ENCODE measurements around the gene NFKBIB. TPM values are rescaled to one million over a fixed set of nuclear protein-coding genes. Genes with fewer than 3 reads are reported as not detected.

NFKBIB gene
- total RNA-seq, 2 donors from 2014 or later: 25.3 to 28.4 TPM

DNA sequence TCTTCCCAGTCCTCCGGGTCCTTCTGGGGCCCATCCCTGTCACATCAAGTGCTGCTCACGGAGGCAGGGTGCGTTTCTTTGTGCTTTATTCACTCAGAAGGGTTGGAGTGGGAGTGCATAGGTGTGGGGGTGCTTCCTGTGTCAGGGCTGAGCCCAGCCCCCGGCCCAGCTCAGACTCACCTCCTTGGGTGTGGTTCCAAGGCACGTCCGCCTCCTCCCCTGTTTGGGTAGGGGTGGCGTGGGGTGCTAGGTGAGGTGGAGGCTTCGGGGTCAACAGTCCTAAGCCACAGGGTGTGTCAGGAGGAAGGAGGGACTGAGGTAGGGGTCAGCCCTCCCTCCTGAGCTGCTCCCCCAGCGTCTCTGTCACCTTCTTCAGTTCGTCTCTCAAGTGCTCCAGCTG is 9.1 kb downstream of the NFKBIB start:
- DNase-seq (ENCODE audit: low spot score) (no peak), ATAC-seq (ENCODE audit: insufficient number of reproducible peaks, low FRiP score, low read depth) (no peak)
- Histone ChIP-seq H3K4me3 (no peak overlapping the region), H3K27me3 (replicated peaks; ENCODE audit: insufficient read depth) (no peaks in the 10 kb centered on the region), H3K9me3 (no peaks in the 10 kb centered on the region), H3K4me1 (ENCODE audit: control insufficient read depth in 1 of 2, low read depth in 2 of 2) (no peaks in the 10 kb centered on the region), H3K36me3 (peaks cover 29% of the 10 kb centered on the region), H3K27ac (no peak overlapping the region)
- TF ChIP-seq, protein P1, sequence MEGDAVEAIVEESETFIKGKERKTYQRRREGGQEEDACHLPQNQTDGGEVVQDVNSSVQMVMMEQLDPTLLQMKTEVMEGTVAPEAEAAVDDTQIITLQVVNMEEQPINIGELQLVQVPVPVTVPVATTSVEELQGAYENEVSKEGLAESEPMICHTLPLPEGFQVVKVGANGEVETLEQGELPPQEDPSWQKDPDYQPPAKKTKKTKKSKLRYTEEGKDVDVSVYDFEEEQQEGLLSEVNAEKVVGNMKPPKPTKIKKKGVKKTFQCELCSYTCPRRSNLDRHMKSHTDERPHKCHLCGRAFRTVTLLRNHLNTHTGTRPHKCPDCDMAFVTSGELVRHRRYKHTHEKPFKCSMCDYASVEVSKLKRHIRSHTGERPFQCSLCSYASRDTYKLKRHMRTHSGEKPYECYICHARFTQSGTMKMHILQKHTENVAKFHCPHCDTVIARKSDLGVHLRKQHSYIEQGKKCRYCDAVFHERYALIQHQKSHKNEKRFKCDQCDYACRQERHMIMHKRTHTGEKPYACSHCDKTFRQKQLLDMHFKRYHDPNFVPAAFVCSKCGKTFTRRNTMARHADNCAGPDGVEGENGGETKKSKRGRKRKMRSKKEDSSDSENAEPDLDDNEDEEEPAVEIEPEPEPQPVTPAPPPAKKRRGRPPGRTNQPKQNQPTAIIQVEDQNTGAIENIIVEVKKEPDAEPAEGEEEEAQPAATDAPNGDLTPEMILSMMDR (IDR thresholded peaks at IDR 0.05): no peak

DNA sequence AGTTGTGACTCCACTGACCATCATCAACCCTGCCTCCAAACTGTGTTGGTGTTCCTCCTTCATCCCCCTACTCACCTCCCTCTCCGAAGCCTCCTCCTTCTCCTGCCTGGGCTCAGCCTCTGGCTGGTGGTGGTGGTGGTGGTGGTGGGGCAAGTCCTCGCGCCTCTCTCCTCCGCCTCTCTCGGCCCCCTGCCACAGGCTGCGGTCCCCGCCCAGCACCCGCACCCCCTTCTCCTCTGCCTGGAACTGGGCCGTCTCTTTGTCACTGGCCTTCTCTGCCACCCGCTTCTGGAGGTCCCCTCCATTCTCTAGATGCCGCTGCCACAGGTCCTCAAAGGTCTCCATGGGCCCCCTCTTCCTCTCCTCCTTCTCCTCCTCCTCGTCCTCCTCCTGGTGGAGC is 10.7 kb downstream of the NFKBIB start:
- TF ChIP-seq, protein P1 (IDR thresholded peaks at IDR 0.05): no peak
- ATAC-seq (ENCODE audit: insufficient number of reproducible peaks, low FRiP score, low read depth): no peak
- Histone ChIP-seq H3K9me3 (no peaks in the 10 kb centered on the region), H3K4me1 (ENCODE audit: control insufficient read depth in 1 of 2, low read depth in 2 of 2) (no peaks in the 10 kb centered on the region), H3K36me3 (peaks cover 15% of the 10 kb centered on the region), H3K27me3 (replicated peaks; ENCODE audit: insufficient read depth) (no peaks in the 10 kb centered on the region), H3K4me3 (no peak overlapping the region), H3K27ac (no peak overlapping the region)
- no peak for DNase-seq (ENCODE audit: low spot score)

DNA sequence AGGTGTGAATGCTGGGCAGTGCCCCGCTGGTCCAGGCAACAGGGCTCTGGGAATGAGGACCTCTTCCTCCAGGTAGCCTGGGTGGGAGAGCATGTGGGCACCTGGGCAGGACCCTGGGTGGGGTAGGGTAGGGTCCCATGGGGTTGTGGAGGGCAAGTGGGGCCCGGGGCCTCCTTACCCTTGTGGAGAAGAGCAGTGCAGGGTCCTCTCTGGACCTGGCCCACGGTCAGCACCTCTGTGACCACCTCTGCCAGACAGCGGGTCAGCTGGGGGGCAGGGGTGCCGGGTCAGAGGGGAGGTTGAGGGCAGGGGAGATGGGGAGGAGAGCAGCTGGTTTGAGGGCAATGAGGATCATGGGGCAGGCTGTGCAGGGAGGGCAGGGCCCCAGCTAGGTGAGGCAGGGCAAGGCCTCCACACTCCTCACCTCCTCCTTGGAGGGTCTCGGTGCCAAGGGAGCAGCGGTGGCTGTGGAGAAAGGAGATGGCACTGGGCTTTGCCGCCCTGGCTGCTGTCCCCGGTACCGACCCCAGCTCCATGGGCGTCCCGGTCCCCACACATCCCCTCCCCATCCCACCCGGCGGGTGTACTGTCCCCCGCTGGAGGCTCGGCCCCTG is 11.7 kb downstream of the NFKBIB start:
- Histone ChIP-seq H3K27me3 (replicated peaks; ENCODE audit: insufficient read depth) (no peaks in the 10 kb centered on the region), H3K4me3 (no peak overlapping the region), H3K27ac (no peak overlapping the region), H3K9me3 (no peaks in the 10 kb centered on the region), H3K36me3 (peaks cover 8% of the 10 kb centered on the region), H3K4me1 (ENCODE audit: control insufficient read depth in 1 of 2, low read depth in 2 of 2) (no peaks in the 10 kb centered on the region)
- ATAC-seq (ENCODE audit: insufficient number of reproducible peaks, low FRiP score, low read depth) (no peak), DNase-seq (ENCODE audit: low spot score) (no peak)
- TF ChIP-seq, protein P1 (IDR thresholded peaks at IDR 0.05): no peak

DNA sequence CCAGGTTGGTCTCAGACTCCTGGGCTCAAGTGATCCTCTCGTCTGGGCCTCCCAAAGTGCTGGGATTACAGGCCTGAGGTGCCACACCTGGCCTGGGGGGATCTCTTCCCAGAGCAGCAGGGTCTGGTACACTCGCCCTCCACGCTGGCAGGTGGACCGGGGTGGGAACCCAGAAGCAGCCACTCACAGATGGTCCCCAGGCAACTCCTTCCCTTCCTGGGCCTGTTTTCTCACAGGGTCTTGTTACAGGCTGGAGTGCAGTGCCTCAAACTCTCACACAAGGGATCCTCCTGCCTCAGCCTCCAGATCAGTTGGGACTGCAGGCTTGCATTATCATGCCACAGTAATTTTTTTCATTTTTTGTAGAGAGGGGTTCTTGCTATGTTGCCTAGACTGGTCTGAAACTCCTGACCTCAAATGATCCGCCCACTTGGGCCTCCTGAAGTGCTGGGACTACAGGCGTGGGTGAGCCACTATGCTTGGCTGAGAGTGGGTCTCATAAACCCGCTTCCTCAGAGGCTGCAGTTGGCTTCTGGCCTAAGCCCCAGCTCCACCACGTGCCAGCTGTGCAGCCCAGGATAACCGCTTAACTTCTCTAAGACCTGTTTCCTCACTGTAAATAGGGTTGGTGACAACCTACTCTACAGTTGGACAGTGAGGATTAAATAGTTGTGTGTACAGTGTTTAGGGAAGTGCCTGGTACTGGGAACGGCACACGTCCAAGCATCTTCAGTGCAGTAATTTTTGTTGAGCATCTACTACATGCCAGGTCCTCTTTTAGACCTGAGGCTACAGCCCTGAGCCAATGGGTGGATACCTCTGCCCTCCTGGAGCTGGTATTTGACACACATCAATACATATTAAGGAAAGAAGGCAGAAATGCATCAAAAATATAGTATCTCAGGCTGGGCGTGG is 13.1 kb downstream of the NFKBIB start:
- Histone ChIP-seq H3K4me3 (no peak overlapping the region), H3K9me3 (no peaks in the 10 kb centered on the region), H3K27me3 (replicated peaks; ENCODE audit: insufficient read depth) (no peaks in the 10 kb centered on the region), H3K36me3 (no peaks in the 10 kb centered on the region), H3K27ac (no peak overlapping the region), H3K4me1 (ENCODE audit: control insufficient read depth in 1 of 2, low read depth in 2 of 2) (no peaks in the 10 kb centered on the region)
- TF ChIP-seq, protein P1 (IDR thresholded peaks at IDR 0.05): no peak
- ATAC-seq (ENCODE audit: insufficient number of reproducible peaks, low FRiP score, low read depth) (no peak), DNase-seq (ENCODE audit: low spot score) (no peak)

DNA sequence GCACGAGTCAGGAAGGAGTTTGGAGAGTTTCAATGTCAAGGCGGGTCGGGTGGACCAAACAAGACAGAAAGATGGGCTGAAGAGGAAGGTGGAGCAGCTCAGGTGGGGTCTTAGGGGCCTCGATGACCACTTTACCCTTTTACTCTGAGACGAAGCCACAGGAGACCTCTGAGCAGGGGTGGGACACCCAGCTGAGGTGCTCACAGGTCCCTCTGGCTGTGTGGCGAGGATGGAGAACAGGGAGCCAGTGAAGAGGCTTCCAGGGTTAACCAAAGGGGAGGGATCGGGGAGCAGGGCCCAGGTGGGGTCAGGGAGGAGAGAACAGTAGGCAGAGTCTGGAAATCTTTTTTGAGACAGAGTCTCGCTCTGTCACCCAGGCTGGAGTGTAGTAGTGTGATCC is 14.2 kb downstream of the NFKBIB start:
- Histone ChIP-seq H3K27me3 (replicated peaks; ENCODE audit: insufficient read depth) (no peaks in the 10 kb centered on the region), H3K36me3 (no peaks in the 10 kb centered on the region), H3K27ac (no peak overlapping the region), H3K4me3 (no peak overlapping the region), H3K4me1 (ENCODE audit: control insufficient read depth in 1 of 2, low read depth in 2 of 2) (no peaks in the 10 kb centered on the region), H3K9me3 (no peaks in the 10 kb centered on the region)
- ATAC-seq (ENCODE audit: insufficient number of reproducible peaks, low FRiP score, low read depth): no peak
- no peak for DNase-seq (ENCODE audit: low spot score)
- TF ChIP-seq, protein P1 (IDR thresholded peaks at IDR 0.05): no peak

Measured in thoracic aorta (tissue), 2 donors.